GM13977 (cell line): ENCODE results near the gene CLDN10.

Experiments
- DNase-seq: peaks from one replicate; pipeline ENCODE4 v3.0.0; 2012; ENCODE audit warnings: low spot score
- CTCF ChIP-seq: IDR thresholded peaks from 2 replicates; pipeline ENCODE4 v1.5.1; 2012; ENCODE audit warnings: mild to moderate bottlenecking, control low read depth; ENCODE audit not compliant: insufficient read depth; ENCODE audit errors: extremely low read depth, missing control alignments
- in situ Hi-C: fragments of 300-500 bp; cut with MboI; formaldehyde crosslinking; loops from one replicate; pipeline ENCODE4 v1.12.0; 2022; ENCODE audit warnings: low sequenced_read_pairs, low pct_unique_long_range_greater_than_20kb, mixed read lengths, inconsistent platforms; ENCODE audit not compliant: unreplicated experiment

The CLDN10 gene

GRCh38 chr13:95547531-95548167 lies 4.9 kb upstream of the CLDN10 start:
- no peak for DNase-seq
- in situ Hi-C loops, result loop anchor here (25.0 kb wide), 1 partner anchor 290 kb away; no protein-coding TSS in a partner anchor
- TF ChIP-seq CTCF, result no peak

- in situ Hi-C loops, result no loop called here
- no peak for TF ChIP-seq CTCF
- DNase-seq, result peak; percentile 20
Measured at GRCh38 chr13:95552208-95552538, 347 bp upstream of the CLDN10 start.

- no peak for TF ChIP-seq CTCF
- in situ Hi-C loops, result no loop called here
- peak; percentile 30 for DNase-seq
Measured at GRCh38 chr13:95553581-95554385, 1.3 kb downstream of the CLDN10 start.

- no peak for DNase-seq
- no peak for TF ChIP-seq CTCF
- in situ Hi-C loops, result no loop called here
Measured at GRCh38 chr13:95557013-95557412, 4.5 kb downstream of the CLDN10 start.

GRCh38 chr13:95559100-95559499 lies 6.6 kb downstream of the CLDN10 start:
- no peak for DNase-seq
- TF ChIP-seq CTCF, result no peak
- in situ Hi-C loops, result no loop called here

- in situ Hi-C loops, result no loop called here
- no peak for DNase-seq
- no peak for TF ChIP-seq CTCF
Measured at GRCh38 chr13:95560387-95560786, 7.9 kb downstream of the CLDN10 start.
